Right lobe of liver (tissue), 6 donors: ENCODE results near the gene TNFRSF8. TPM values are rescaled to one million over a fixed set of nuclear protein-coding genes. Genes with fewer than 3 reads are reported as not detected.
"Not testable (repeated sequence)": the region's sequence is repeated elsewhere in the genome, so short reads cannot be mapped to it uniquely, and the experiment has no call there.

Source experiments
- ATAC-seq, 4 donors: fragments of 200-7000 bp; cut with Tn5 transposase; one replicate each; pipeline ENCODE4 v1.9.1; 2020; ENCODE audit warnings: mild to moderate bottlenecking in 4 of 4, moderate library complexity in 4 of 4
- DNase-seq, 3 donors: peaks; one replicate each; pipeline ENCODE4 v3.0.0-alpha.2; 2020
- H3K27ac ChIP-seq, 3 donors: fragments of 200-600 bp; one replicate each; pipeline ENCODE4 v1.8.0; 2022
- H3K27me3 ChIP-seq, 2 donors: fragments of 200-600 bp; one replicate each; pipeline ENCODE4 v1.8.0; 2022
- H3K36me3 ChIP-seq, 4 donors: fragments of 200-600 bp; sonication (generic) in 1 of 4; one replicate each; pipeline versions ENCODE4 v1.5.1 to v1.8.0; 2017 to 2022; ENCODE audit warnings: control low read depth in 1 of 4
- H3K4me1 ChIP-seq, 4 donors: fragments of 200-600 bp; sonication (generic) in 1 of 4; one replicate each; pipeline versions ENCODE4 v1.5.1 to v1.8.0; 2017 to 2022; ENCODE audit warnings: control low read depth in 1 of 4
- H3K4me3 ChIP-seq, 3 donors: fragments of 200-600 bp; one replicate each; pipeline ENCODE4 v1.8.0; 2022
- H3K9me3 ChIP-seq, 4 donors: fragments of 200-600 bp; sonication (generic) in 1 of 4; one replicate each; pipeline versions ENCODE4 v1.5.1 to v1.8.0; 2017 to 2022; ENCODE audit warnings: control low read depth in 1 of 4
- POLR2A ChIP-seq: fragments of 450-650 bp; IDR thresholded peaks from one replicate; pipeline ENCODE4 v1.6.1; 2017; ENCODE audit warnings: antibody characterized with exemption, mild to moderate bottlenecking
- WGBS: methylation state at CpG from one replicate; pipeline ENCODE4 v1.1.6; 2018; ENCODE audit warnings: low coverage, low lambda C conversion rate; ENCODE audit not compliant: insufficient coverage; ENCODE audit errors: missing lambda C conversion rate; 5-methylcytosine and 5-hydroxymethylcytosine counted together
- intact Hi-C, 2 donors: fragments of 100-400 bp; cut with DNase I; formaldehyde crosslinking; loops; one replicate each; pipeline versions ENCODE4 v1.11.2 to v1.14.1; 2022
- total RNA-seq, 6 experiments: library from RNA; depleted of rRNA in 2 of 6; stranded (reverse); fragments of >200 nt in 2 of 6; fragmentation: NEBNext Ultra II Directional in 3 of 6; extraction: Animal tissue kit (Norgen Biotek cat#: 25700) in 3 of 6; gene quantifications; one replicate each; pipeline versions ENCODE4 v1.1.0 to v1.2.4, GENCODE V29; 2016 to 2023
- TF ChIP-seq, protein P1 (sequence below), 4 donors: fragments of 200-600 bp in 3 of 4; fragments of 450-650 bp in 1 of 4; IDR thresholded peaks; one replicate each; pipeline versions ENCODE4 v1.5.1 to v1.8.0; 2016 to 2022; ENCODE audit warnings: antibody characterized with exemption in 4 of 4, mild to moderate bottlenecking in 2 of 4
- donor health status: DM: no; HTN: yes; CAD: no.
- donor health status: DM: no; HTN: no; CAD: no.
- donor health status: DM: no; HTN: no; CAD: no.
- donor health status: DM: no; HTN: yes; CAD: no.
- donor health status: DM: no; HTN: yes; CAD: no.

Gene TNFRSF8
- total RNA-seq, 6 experiments from 2014 or later: 0.12 to 0.29 (median 0.19) TPM; not detected in 1

DNA sequence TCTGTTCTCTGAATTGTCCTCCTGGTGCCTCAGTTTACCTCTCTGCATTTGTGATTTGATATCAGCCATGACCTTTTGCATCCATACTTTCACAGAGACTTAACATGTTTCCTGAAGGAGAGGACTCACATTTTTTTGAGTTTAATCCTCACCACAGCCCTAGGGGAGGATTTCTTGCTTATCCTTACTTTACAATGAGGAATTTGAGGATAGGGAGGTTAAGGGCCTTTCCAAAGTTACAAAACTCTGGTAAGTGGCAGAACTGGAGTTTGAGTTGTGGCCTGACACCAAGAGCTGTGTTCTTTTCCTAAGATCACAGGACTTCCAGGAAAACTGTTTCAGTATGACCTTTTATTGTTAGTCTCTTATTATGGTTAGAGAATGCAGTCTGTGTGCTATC lies 34.2 kb downstream of the TNFRSF8 start:
- Histone ChIP-seq H3K36me3 (no peaks in the 10 kb centered on the region), H3K4me3 (no peak overlapping the region), H3K4me1 (no peaks in the 10 kb centered on the region), H3K9me3 (no peaks in the 10 kb centered on the region), H3K27me3 (no peaks in the 10 kb centered on the region), H3K27ac (no peak overlapping the region)
- TF ChIP-seq, protein P1, sequence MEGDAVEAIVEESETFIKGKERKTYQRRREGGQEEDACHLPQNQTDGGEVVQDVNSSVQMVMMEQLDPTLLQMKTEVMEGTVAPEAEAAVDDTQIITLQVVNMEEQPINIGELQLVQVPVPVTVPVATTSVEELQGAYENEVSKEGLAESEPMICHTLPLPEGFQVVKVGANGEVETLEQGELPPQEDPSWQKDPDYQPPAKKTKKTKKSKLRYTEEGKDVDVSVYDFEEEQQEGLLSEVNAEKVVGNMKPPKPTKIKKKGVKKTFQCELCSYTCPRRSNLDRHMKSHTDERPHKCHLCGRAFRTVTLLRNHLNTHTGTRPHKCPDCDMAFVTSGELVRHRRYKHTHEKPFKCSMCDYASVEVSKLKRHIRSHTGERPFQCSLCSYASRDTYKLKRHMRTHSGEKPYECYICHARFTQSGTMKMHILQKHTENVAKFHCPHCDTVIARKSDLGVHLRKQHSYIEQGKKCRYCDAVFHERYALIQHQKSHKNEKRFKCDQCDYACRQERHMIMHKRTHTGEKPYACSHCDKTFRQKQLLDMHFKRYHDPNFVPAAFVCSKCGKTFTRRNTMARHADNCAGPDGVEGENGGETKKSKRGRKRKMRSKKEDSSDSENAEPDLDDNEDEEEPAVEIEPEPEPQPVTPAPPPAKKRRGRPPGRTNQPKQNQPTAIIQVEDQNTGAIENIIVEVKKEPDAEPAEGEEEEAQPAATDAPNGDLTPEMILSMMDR (IDR thresholded peaks at IDR 0.05): no peak
- no peak for TF ChIP-seq POLR2A
- intact Hi-C loops: no loop called here
- no peak for ATAC-seq
- DNase-seq: no peak

DNA sequence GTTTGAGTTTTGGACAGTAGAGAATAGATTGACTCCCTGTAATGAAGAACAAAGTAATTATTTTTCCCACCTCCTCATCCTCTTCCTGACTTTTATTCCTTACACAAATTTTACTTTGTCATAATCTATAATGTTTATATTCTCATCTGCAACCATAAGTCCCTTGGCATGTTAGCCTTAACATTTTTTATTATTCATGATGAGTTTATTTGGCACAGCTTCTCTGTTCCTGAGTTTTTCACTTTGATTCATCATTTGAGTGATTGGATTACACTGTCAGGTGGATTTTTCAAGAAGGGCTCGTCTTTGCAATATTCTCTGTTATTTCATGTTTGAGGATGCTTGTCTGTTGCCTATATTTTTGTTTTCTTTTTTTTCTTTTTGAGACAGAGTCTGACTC lies 35.7 kb downstream of the TNFRSF8 start:
- intact Hi-C loops: no loop called here
- DNase-seq (no peak), ATAC-seq (no peak)
- H3K9me3 ChIP-seq: no peaks in the 10 kb centered on the region
- no peaks in the 10 kb centered on the region for H3K27me3 ChIP-seq
- no peak overlapping the region for H3K4me3 ChIP-seq
- no peak for TF ChIP-seq POLR2A
- H3K36me3 ChIP-seq: no peaks in the 10 kb centered on the region
- no peaks in the 10 kb centered on the region for H3K4me1 ChIP-seq
- H3K27ac ChIP-seq: no peak overlapping the region
- WGBS: 26% methylated on average over 1 of the region's 1 CpG

DNA sequence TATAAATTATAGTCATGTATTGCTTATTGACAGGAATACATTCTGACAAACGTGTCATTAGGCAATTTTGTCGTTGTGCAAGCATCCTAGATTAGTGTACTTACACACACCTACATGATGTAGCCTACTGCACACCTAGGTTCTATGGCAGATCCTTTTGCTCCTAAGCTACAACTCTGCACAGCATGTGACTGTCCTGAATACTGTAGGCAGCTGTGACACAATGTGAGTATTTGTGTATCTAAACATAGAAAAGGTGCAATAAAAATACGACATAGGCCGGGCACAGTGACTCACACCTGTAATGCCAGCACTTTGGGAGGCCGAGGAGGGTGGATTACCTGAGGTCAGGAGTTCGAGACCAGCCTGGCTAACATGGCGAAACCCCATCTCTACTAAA lies 36.5 kb downstream of the TNFRSF8 start:
- intact Hi-C loops: no loop called here
- Histone ChIP-seq H3K4me1 (no peaks in the 10 kb centered on the region), H3K27ac (no peak overlapping the region), H3K27me3 (no peaks in the 10 kb centered on the region), H3K9me3 (no peaks in the 10 kb centered on the region), H3K4me3 (no peak overlapping the region), H3K36me3 (no peaks in the 10 kb centered on the region)
- DNase-seq (no peak), ATAC-seq (no peak)
- WGBS: 61% methylated on average over 3 of the region's 7 CpGs
- no peak for TF ChIP-seq POLR2A
- TF ChIP-seq, protein P1 (IDR thresholded peaks at IDR 0.05): no peak

DNA sequence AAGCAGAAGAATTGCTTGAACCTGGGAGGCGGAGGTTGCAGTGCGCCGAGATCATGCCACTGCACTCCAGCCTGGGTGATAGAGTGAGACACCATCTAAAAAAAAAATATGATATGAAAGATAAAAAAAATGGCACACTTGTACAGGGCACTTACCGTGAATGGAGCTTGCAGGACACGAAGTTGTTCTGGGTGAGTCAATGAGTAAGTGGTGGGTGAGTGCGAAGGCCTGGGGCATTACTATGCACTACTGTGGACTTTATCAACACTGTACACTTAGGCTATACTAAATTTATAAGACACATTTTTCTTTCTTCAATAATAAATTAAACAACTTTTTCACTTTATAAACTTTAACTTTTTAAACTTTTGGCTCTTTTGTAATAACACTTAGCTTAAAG lies 37.0 kb downstream of the TNFRSF8 start:
- intact Hi-C loops: no loop called here
- WGBS: 83% methylated on average over 5 of the region's 6 CpGs
- Histone ChIP-seq H3K4me3 (no peak overlapping the region), H3K4me1 (no peaks in the 10 kb centered on the region), H3K36me3 (no peaks in the 10 kb centered on the region), H3K27ac (no peak overlapping the region), H3K27me3 (no peaks in the 10 kb centered on the region), H3K9me3 (no peaks in the 10 kb centered on the region)
- TF ChIP-seq, protein P1 (IDR thresholded peaks at IDR 0.05): no peak
- no peak for TF ChIP-seq POLR2A
- DNase-seq: no peak
- no peak for ATAC-seq

DNA sequence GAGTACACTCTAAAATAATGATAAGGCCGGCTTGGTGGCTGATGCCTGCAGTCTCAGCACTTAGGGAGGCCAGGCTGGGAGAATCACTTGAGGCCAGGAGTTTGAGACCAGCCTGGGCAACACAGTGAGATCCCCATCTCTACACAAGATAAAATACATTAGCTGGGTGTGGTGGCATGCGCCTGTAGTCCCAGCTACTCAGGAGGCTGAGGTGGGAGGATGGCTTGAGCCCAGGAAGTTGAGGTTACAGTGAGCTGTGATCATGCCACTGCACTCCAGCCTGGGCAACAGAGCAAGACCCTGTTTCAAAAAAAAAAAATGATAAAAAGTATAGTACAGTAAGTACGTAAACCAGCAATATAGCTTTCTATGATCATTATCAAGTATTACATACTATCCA lies 38.0 kb downstream of the TNFRSF8 start:
- H3K27ac ChIP-seq, H3K4me3 ChIP-seq, intact Hi-C loops, DNase-seq, H3K27me3 ChIP-seq, ATAC-seq, H3K36me3 ChIP-seq, H3K9me3 ChIP-seq, H3K4me1 ChIP-seq: not testable (repeated sequence)
- WGBS: 71% methylated on average over 2 of the region's 3 CpGs

DNA sequence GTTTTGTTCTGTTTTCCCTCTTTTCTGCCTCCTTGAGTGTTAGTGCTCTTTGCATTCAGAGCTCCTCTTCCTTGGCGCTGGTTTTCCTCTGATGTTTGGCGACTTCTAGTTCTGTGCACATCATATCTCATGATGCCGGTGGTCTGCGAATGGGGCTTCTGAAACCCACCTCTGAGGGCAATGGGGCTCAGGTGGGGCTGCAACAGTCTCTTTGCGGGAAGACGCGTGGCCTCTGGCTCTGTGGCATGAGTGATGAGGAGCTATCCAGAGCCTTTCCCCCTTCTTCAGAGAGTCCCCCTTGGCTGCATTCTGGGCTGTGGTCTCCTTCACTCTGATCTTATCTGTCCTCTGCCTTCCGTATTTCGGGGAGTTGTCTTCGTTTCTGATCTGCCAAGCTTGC lies 39.0 kb downstream of the TNFRSF8 start:
- intact Hi-C loops: no loop called here
- H3K27ac ChIP-seq: no peak overlapping the region

More for the DNA sequence above, 39.0 kb downstream of the TNFRSF8 start:
- H3K4me1 ChIP-seq: no peaks in the 10 kb centered on the region
- no peaks in the 10 kb centered on the region for H3K36me3 ChIP-seq
- H3K9me3 ChIP-seq: no peaks in the 10 kb centered on the region
- ATAC-seq (no peak), DNase-seq (no peak)
- 88% methylated on average over 10 of the region's 10 CpGs for WGBS
- no peak for TF ChIP-seq POLR2A
- H3K4me3 ChIP-seq: no peak overlapping the region
- H3K27me3 ChIP-seq: no peaks in the 10 kb centered on the region
